ENCODE data around the gene ARMC3.

ARMC3 gene

GRCh38 chr10:22997096-22997495 lies 69.2 kb downstream of the ARMC3 start:
- peak; percentile 9 for DNase-seq

DNA sequence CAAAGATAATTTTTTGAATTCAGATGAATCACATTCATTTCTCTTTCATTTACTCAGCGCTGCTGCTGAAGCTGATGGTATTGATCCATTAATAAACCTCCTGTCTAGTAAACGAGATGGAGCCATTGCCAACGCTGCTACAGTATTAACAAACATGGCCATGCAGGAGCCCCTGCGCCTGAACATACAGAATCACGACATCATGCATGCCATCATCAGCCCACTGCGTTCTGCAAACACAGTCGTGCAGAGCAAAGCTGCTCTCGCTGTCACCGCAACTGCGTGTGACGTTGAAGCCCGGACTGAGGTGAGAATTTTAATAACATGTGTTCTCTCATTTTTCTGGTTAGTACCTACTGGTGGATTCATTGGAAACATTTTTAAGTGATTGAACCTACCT lies 70.2 kb downstream of the ARMC3 start:
- no peak for DNase-seq

GRCh38 chr10:22999942-23000341 lies 72.1 kb downstream of the ARMC3 start:
- DNase-seq = no peak

DNA sequence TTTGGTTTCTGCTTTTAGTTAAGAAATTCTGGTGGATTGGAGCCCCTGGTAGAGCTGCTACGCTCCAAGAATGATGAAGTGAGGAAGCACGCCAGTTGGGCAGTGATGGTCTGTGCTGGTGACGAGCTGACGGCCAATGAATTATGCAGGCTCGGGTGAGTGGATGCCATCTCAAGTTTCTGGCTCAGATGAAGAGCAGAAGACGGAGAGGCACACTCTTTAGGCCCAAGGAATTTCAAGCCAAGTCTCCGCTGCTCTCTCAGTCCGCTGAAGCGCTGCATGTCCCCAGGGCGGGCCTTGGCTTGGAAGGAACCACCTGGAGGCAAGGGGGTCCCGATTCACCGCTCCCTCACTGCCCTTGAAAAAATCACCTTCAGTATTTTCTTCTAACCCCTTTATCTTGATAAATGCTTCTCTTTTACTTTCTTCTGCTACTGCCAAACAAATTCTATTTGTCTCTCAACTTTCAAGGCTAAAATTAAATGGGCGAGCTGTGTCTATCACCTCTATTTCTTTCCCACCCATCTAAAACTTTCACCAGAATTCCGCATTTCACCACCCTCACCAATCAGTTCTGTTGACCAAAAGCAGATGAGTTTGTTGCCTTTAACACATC lies 74.2 kb downstream of the ARMC3 start:
- no peak for DNase-seq

DNA sequence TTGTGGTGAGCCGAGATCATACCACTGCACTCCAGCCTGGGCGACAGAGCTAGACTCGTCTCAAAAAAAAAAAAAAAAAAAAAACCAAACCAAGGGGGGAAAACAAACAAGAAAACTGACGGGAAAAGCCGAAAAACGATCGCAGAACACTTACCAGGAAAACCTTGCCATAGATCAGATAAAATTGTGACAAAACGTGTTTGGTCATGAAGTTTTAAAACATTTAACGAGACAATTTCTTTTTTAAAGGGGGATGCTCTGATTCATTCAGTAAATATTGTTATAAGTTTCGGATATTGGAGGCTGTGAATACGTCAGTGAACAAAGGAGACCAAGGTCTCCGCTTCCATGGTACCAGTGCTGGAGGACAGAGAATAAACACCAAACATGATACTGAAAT lies 77.3 kb downstream of the ARMC3 start:
- DNase-seq = no peak

DNA sequence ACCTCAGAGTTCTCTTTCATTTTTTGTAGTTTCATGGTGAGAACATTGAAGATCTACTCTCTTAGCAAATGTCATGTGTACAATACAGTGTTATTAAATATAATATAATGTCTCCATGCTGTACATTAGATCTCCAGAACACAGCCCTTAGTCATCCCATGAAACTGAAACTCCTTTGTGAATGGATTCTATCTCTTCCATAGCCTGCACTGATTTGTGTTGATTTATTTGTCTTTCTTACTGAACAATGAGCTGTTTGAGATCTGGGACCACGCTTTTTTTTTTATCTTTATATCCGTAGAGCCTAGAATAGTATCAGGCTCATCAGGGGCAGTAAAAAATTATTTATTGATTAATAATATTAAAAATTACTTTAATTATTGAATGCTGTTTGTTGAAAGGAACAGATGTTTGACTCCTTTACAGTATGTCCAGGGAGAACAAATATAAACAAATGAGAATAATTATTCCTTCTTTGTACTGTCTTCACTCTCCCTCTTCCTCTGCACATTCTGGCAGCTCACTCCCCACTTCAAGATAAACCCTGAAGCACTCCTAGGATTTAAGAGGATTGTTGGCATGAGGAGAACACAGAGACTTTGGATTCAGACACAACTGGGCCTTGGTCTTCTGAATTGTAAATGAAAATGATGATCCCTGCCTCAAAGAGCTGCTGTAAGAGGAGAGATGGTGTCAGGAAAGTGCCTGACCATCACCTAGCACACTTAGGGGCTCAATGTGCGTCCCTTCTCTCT lies 85.9 kb downstream of the ARMC3 start:
- no peak for DNase-seq

- no peak for DNase-seq
These were observed 87.3 kb downstream of the ARMC3 start for GRCh38 chr10:23015021-23015707.

DNA sequence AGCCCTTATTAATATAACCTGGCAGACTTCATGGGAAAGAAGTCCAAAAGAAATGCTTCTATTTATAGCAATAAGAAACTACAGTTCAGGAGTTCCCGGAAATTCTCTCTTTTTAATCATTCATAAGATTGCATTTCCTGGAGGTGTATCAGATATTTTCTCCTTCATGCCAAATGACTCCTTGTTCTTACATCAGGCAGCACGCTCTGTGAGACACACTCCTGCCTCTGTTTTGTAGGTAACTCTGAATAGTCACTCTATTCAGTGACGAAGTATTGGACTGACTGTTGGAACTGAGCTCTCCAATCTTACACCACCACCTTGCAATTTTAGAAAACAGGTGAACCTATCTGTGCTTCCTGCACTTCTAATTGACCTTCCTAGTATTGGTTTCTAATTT lies 88.8 kb downstream of the ARMC3 start:
- DNase-seq = no peak

DNA sequence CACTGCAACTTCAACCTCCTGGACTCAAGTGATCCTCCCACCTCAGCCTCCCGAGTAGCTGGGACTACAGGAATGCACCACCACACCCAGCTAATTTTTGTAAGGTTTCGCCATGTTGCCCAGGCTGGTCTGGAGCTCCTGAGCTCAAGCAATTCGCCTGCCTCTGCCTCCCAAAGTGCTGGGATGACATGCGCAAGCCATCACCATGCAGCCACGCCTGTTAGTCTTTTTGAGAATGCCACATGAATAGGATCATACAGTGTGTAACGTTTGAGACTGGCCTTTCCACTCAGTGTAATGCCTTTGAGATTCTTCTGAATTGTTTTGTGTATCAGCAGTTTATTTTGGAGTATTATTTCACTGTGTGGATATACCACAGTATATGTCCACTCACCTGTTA lies 91.8 kb downstream of the ARMC3 start:
- no peak for DNase-seq

- no peak for DNase-seq
These were observed 93.6 kb downstream of the ARMC3 start for GRCh38 chr10:23021430-23021829.

DNA sequence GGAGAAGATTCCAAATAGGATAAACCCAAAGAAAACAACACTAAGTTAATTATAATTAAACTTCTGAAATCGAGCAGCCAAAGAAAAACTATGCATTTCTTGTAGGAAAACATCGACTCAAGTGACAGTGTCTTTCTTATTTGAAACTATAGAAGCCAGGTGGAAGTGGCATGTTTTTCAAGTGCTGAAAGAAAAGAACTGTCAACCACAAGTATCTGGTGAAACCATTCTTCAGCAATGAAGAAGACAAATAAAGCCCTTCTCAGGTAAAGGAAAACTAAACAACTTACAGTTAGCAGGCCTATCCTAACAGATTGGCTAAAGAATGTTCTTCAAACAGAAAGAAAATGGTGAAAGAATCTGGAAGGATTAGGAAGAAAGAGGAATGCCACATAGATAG lies 96.1 kb downstream of the ARMC3 start:
- DNase-seq = no peak

GRCh38 chr10:23031318-23031717 lies 103.5 kb downstream of the ARMC3 start:
- DNase-seq = no peak

GRCh38 chr10:23034790-23035189 lies 106.9 kb downstream of the ARMC3 start:
- no peak for DNase-seq

- no peak for DNase-seq
These were observed 107.7 kb downstream of the ARMC3 start for GRCh38 chr10:23035569-23035968.

DNA sequence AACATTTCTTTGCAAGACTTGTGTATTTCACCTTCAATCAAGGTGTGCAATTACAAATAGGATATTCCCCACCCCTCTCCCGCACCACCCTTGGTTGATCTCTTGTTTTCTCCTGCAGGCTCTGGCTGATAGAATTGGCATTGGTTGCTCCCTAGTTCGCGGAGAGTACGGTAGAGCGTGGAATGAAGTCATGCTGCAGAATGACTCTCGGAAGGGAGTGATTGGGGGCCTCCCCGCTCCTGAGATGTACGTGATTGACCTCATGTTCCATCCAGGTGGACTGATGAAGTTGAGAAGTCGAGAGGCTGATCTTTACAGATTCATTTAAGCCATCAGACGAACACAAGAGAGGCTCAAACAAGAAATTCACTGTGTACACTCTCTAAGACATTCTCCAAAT lies 109.3 kb downstream of the ARMC3 start:
- DNase-seq = no peak

- no peak for DNase-seq
These were observed 109.7 kb downstream of the ARMC3 start for GRCh38 chr10:23037561-23037960.

- no peak for DNase-seq
These were observed 110.3 kb downstream of the ARMC3 start for GRCh38 chr10:23038172-23038571.

- DNase-seq = no peak
These were observed 112.1 kb downstream of the ARMC3 start for GRCh38 chr10:23040002-23040401.

- no peak for DNase-seq
These were observed 118.2 kb downstream of the ARMC3 start for GRCh38 chr10:23046027-23046426.

GRCh38 chr10:23047201-23048050 lies 119.6 kb downstream of the ARMC3 start:
- no peak for DNase-seq

DNA sequence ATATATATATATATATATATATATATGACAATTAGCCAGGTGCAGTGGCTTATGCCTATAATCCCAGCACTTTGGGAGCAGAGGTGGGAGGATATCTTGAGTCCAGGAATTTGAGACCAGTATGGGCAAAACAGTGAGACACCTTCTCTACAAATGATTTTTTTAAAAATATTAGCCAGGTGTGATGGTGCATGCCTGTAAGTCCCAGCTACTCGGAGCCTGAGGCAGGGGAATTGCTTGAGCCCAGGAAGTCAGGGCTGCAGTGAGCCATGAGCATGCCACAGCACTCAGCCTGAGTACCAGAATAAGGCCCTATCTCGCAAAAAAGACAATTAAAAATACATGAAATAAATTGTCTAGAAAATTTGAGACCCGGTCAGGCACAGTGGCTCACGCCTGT lies 120.3 kb downstream of the ARMC3 start:
- no peak for DNase-seq

DNA sequence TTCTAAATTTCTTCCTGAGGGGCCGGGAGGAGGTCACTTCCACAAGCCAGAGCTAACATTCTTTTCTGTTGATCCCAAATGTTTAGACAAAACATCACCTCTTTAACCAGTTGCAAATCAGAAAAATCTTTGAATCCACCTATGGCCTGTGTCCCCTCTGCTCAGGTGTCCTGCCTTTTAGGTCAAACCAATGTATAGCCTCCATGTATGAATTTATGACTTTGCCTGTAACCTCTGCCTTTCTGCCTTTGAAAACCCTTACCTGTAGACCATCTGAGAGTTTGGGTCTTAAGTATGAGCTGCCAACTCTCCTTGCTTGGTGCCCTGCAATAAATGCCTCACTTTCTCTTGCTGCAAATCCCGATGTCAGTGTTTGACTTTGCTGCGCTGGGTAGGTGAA lies 123.4 kb downstream of the ARMC3 start:
- no peak for DNase-seq

DNA sequence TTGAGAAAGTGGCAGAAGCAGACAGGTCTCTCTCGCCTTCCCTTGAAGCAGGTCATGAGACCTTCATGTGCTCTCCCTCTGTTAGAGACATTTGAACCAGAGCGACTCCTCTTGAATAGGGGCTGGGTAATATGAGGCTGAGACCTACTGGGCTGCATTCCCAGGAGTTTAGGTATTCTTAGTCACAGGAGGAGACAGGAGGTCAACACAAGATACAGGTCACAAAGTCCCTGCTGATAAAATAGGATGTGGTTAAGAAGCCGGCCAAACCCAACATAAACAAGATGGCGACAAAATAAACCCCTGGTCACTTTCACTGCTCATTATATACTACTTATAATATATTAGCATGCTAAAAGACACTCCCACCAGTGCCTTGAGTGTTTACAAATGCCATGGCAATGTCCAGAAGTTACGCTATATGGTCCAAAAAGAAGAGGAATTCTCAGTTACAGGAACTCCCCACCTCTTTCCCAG lies 124.0 kb downstream of the ARMC3 start:
- no peak for DNase-seq

Measured in CD4-positive, alpha-beta T cell treated with Interleukin-17A for 1 hour (primary cell).